ENCODE results near the gene FIGNL1. TPM values are rescaled to one million over a fixed set of nuclear protein-coding genes. Genes with fewer than 3 reads are reported as not detected.

Gene FIGNL1
- total RNA-seq (2022; extraction: Qiagen RNA extraction; ENCODE audit: low read depth), result 12.1 to 19.9 TPM (median 17.5 TPM) in 5 replicates

GRCh38 chr7:50449881-50450589, at the start of gene FIGNL1:
Gene FIGNL1 (minus strand): TSS chr7:50450350. CDS start chr7:50447287, 3,063 bp downstream.

Other genes with a start within 250 kb of the FIGNL1 start
- gene IKZF1, start 145.6 kb downstream of the FIGNL1 start, total RNA-seq (2022; extraction: Qiagen RNA extraction; ENCODE audit: low read depth), result not detected in 5 replicates
- 0.67 to 1.4 TPM (median 1.2 TPM) in 5 replicates for gene DDC, start 115.1 kb upstream of the FIGNL1 start, total RNA-seq (2022; extraction: Qiagen RNA extraction; ENCODE audit: low read depth)